IPS DF 19.7 (cell line): ENCODE results near the gene JMJD8.
"Not testable (repeated sequence)": the region's sequence is repeated elsewhere in the genome, so short reads cannot be mapped to it uniquely, and the experiment has no call there.

ENCODE experiments used
- DNase-seq: peaks from one replicate; pipeline ENCODE4 v3.0.0-alpha.2; 2013; ENCODE audit warnings: low read depth, low spot score

The JMJD8 gene

GRCh38 chr16:722835-723633 is 38.9 kb upstream of the JMJD8 start:
- DNase-seq, result no peak

GRCh38 chr16:721765-722540 is 37.8 kb upstream of the JMJD8 start:
- DNase-seq, result no peak

- no peak for DNase-seq
Measured at GRCh38 chr16:720990-721764, 37.0 kb upstream of the JMJD8 start, which contains the start of gene ANTKMT. Gene ANTKMT (plus strand): TSS chr16:721146. CDS start chr16:721275, 129 bp downstream.

GRCh38 chr16:720447-720989 is 36.4 kb upstream of the JMJD8 start:
- no peak for DNase-seq

- no peak for DNase-seq
Measured at GRCh38 chr16:719815-720446, 35.8 kb upstream of the JMJD8 start.

GRCh38 chr16:718922-719321 is 34.8 kb upstream of the JMJD8 start:
- DNase-seq, result no peak

- DNase-seq, result no peak
Measured at GRCh38 chr16:718389-718788, 34.3 kb upstream of the JMJD8 start.

- no peak for DNase-seq
Measured at GRCh38 chr16:717450-718245, 33.5 kb upstream of the JMJD8 start.

GRCh38 chr16:716768-717325 is 32.7 kb upstream of the JMJD8 start:
- no peak for DNase-seq

GRCh38 chr16:716200-716568 is 32.0 kb upstream of the JMJD8 start:
- no peak for DNase-seq

GRCh38 chr16:715477-716199 is 31.5 kb upstream of the JMJD8 start:
- DNase-seq, result no peak

- DNase-seq, result no peak
Measured at GRCh38 chr16:714558-715476, 30.7 kb upstream of the JMJD8 start, which contains the start of gene METRN. Gene METRN (plus strand): TSS chr16:715118. CDS start chr16:715290, 172 bp downstream.

GRCh38 chr16:714079-714478 is 29.9 kb upstream of the JMJD8 start:
- DNase-seq, result no peak

GRCh38 chr16:712740-713250 is 28.7 kb upstream of the JMJD8 start:
- not testable (repeated sequence) for DNase-seq

GRCh38 chr16:711548-712320 is 27.6 kb upstream of the JMJD8 start:
- no peak for DNase-seq

GRCh38 chr16:711084-711483 is 26.9 kb upstream of the JMJD8 start:
- no peak for DNase-seq

- DNase-seq, result no peak
Measured at GRCh38 chr16:710500-711075, 26.5 kb upstream of the JMJD8 start.
